ENCODE measurements around the gene PDZRN4. TPM values are rescaled to one million over a fixed set of nuclear protein-coding genes. Genes with fewer than 3 reads are reported as not detected.
A peak's percentile ranks its signal among the peaks of the same experiment; 100 is the strongest.

Gene PDZRN4
- total and polyA plus RNA-seq, 10 donors = 0.07 to 0.77 (median 0.29) TPM; not detected in 2

- WGBS, 5 donors = 61 to 76% (median 71%) methylated on average over 7 of the region's 7 CpGs
- no peak for TF ChIP-seq POLR2AphosphoS5 (IDR thresholded peaks at IDR 0.05)
- TF ChIP-seq POLR2A (IDR thresholded peaks at IDR 0.05) = no peak
- TF ChIP-seq CTCF (IDR thresholded peaks at IDR 0.05 in 8 of 11, conservative IDR thresholded peaks at IDR 0.05 in 3 of 11) = no peak
- H3K27ac ChIP-seq = no peak overlapping the region
- DNase-seq = no peak
- H3K27me3 ChIP-seq (replicated peaks in 1 of 7) = no peaks in the 10 kb centered on the region
- no peaks in the 10 kb centered on the region for H3K36me3 ChIP-seq
- H3K4me1 ChIP-seq = no peaks in the 10 kb centered on the region
- H3K9me3 ChIP-seq = no peaks in the 10 kb centered on the region
- intact Hi-C loops (cut with DNase I; ENCODE audit: low total_unique reads) = no loop called here
- H3K4me3 ChIP-seq = no peak overlapping the region
Measured at GRCh38 chr12:41213107-41213506, 25.0 kb downstream of the PDZRN4 start.

GRCh38 chr12:41213648-41214047, 25.5 kb downstream of the PDZRN4 start:
- Histone ChIP-seq H3K4me3 (no peak overlapping the region), H3K9me3 (no peaks in the 10 kb centered on the region), H3K27ac (no peak overlapping the region), H3K36me3 (no peaks in the 10 kb centered on the region), H3K27me3 (replicated peaks in 1 of 7) (no peaks in the 10 kb centered on the region), H3K4me1 (no peaks in the 10 kb centered on the region)
- DNase-seq = no peak
- TF ChIP-seq POLR2A (IDR thresholded peaks at IDR 0.05) (no peak), POLR2AphosphoS5 (IDR thresholded peaks at IDR 0.05) (no peak), CTCF (IDR thresholded peaks at IDR 0.05 in 8 of 11, conservative IDR thresholded peaks at IDR 0.05 in 3 of 11) (no peak)
- intact Hi-C loops (cut with DNase I; ENCODE audit: low total_unique reads) = no loop called here
- WGBS, 5 donors = 58 to 86% (median 78%) methylated on average over 3 of the region's 3 CpGs

GRCh38 chr12:41217727-41218126, 29.6 kb downstream of the PDZRN4 start:
- intact Hi-C loops (cut with DNase I; ENCODE audit: low total_unique reads) = no loop called here

GRCh38 chr12:41220931-41221330, 32.8 kb downstream of the PDZRN4 start:
- intact Hi-C loops (cut with DNase I; ENCODE audit: low total_unique reads) = no loop called here
- WGBS, 5 donors = 38 to 55% (median 41%) methylated on average over 2 of the region's 2 CpGs
- no peaks in the 10 kb centered on the region for H3K9me3 ChIP-seq
- DNase-seq = no peak
- peak overlapping the region in 7 of 8 donors; percentile 7 to 72 (median 50) for H3K27ac ChIP-seq
- peaks cover 0 to 6% (median 0%) of the 10 kb centered on the region in 6 donors for H3K4me1 ChIP-seq
- TF ChIP-seq POLR2AphosphoS5 (IDR thresholded peaks at IDR 0.05) = no peak
- TF ChIP-seq POLR2A (IDR thresholded peaks at IDR 0.05) = no peak
- no peak for TF ChIP-seq CTCF (IDR thresholded peaks at IDR 0.05 in 8 of 11, conservative IDR thresholded peaks at IDR 0.05 in 3 of 11)
- no peak overlapping the region for H3K4me3 ChIP-seq
- no peaks in the 10 kb centered on the region for H3K36me3 ChIP-seq
- no peaks in the 10 kb centered on the region for H3K27me3 ChIP-seq (replicated peaks in 1 of 7)

More at GRCh38 chr12:41217727-41218126, 29.6 kb downstream of the PDZRN4 start:
- Histone ChIP-seq H3K4me3 (no peak overlapping the region), H3K27me3 (replicated peaks in 1 of 7) (no peaks in the 10 kb centered on the region), H3K9me3 (no peaks in the 10 kb centered on the region), H3K27ac (no peak overlapping the region), H3K4me1 (peaks cover 0 to 6% (median 0%) of the 10 kb centered on the region in 6 donors), H3K36me3 (no peaks in the 10 kb centered on the region)
- DNase-seq = no peak
- WGBS, 5 donors = 80 to 97% (median 81%) methylated on average over 1 of the region's 1 CpG
- no peak for TF ChIP-seq CTCF (IDR thresholded peaks at IDR 0.05 in 8 of 11, conservative IDR thresholded peaks at IDR 0.05 in 3 of 11)
- TF ChIP-seq POLR2A (IDR thresholded peaks at IDR 0.05) = no peak
- TF ChIP-seq POLR2AphosphoS5 (IDR thresholded peaks at IDR 0.05) = no peak

All from spleen (tissue), 11 donors.